T-cell (primary cell): Measurements from ENCODE around the gene CA12. TPM values are rescaled to one million over a fixed set of nuclear protein-coding genes. Genes with fewer than 3 reads are reported as not detected.

Experiments used
- ATAC-seq, 4 experiments: fragments of 200-7000 bp in 3 of 4; fragments of 150-1000 bp in 1 of 4; cut with Tn5 transposase; replicated peaks in 1 of 4; 1 replicate in 3 of 4; 2 replicates in 1 of 4; pipeline ENCODE4 v1.10.0; 2021; ENCODE audit warnings: moderate library complexity in 3 of 4, mild to moderate bottlenecking in 2 of 4, moderate number of reproducible peaks in 1 of 4
- CTCF ChIA-PET, 2 donors: fragments of 300-600 bp; sonication (Branson Sonifier 250); formaldehyde crosslinking; loops; one replicate each; lab custom pipeline; 2022; ENCODE audit warnings: antibody characterized with exemption in 2 of 2; lab: Charles Lee
- POLR2A ChIA-PET, 2 donors: fragments of 300-600 bp; sonication (Branson Sonifier 250); formaldehyde crosslinking; loops; one replicate each; lab custom pipeline; 2022; ENCODE audit warnings: antibody characterized with exemption in 2 of 2; lab: Charles Lee
- DNase-seq, 35 experiments: peaks; one replicate each; pipeline versions ENCODE4 v3.0.0 to v3.0.0-alpha.2; 2013 to 2023
- H3K27ac ChIP-seq: one replicate; pipeline ENCODE4 v1.5.1; 2013; ENCODE audit warnings: low read length
- H3K27me3 ChIP-seq, 2 experiments: replicated peaks in 1 of 2; 1 replicate in 1 of 2; 2 replicates in 1 of 2; pipeline versions ENCODE4 v1.6.1 to v1.7.0; 2013; ENCODE audit warnings: low read length in 1 of 2, mixed read lengths in 1 of 2; ENCODE audit not compliant: control insufficient read depth in 2 of 2, insufficient read depth in 2 of 2; ENCODE audit errors: extremely low read depth in 1 of 2
- H3K36me3 ChIP-seq, 2 donors: 1 replicate in 1 of 2; 2 replicates in 1 of 2; pipeline versions ENCODE4 v1.6.1 to v1.7.0; 2013; ENCODE audit warnings: low read length in 1 of 2; ENCODE audit not compliant: control insufficient read depth in 2 of 2, insufficient read depth in 1 of 2; ENCODE audit errors: extremely low read depth in 1 of 2
- H3K4me1 ChIP-seq, 2 experiments: 1 replicate in 1 of 2; 2 replicates in 1 of 2; pipeline versions ENCODE4 v1.6.1 to v1.7.0; 2013; ENCODE audit warnings: low read length in 2 of 2, mixed read lengths in 1 of 2; ENCODE audit not compliant: insufficient read depth in 2 of 2, control insufficient read depth in 1 of 2; ENCODE audit errors: extremely low read depth in 1 of 2
- H3K4me3 ChIP-seq, 2 donors: 1 replicate in 1 of 2; 2 replicates in 1 of 2; pipeline versions ENCODE4 v1.5.1 to v1.7.0; 2013; ENCODE audit warnings: mild to moderate bottlenecking in 2 of 2, low read length in 1 of 2, moderate library complexity in 1 of 2; ENCODE audit not compliant: control insufficient read depth in 1 of 2; ENCODE audit errors: extremely low read depth in 1 of 2
- H3K9me3 ChIP-seq: 2 replicates; pipeline ENCODE4 v1.7.0; 2013
- H3K27ac Mint-ChIP-seq, 2 donors: one replicate each; pipeline ENCODE4 v1.8.0; 2020 to 2021; ENCODE audit warnings: mild to moderate bottlenecking in 2 of 2, mixed read lengths in 2 of 2
- H3K27me3 Mint-ChIP-seq, 2 donors: one replicate each; pipeline ENCODE4 v1.8.0; 2021 to 2022; ENCODE audit warnings: mixed read lengths in 2 of 2
- H3K36me3 Mint-ChIP-seq: one replicate; pipeline ENCODE4 v1.8.0; 2021; ENCODE audit warnings: mixed read lengths
- H3K4me1 Mint-ChIP-seq, 3 donors: one replicate each; pipeline ENCODE4 v1.8.0; 2020 to 2022; ENCODE audit warnings: mixed read lengths in 3 of 3, mild to moderate bottlenecking in 1 of 3
- H3K4me3 Mint-ChIP-seq, 3 donors: one replicate each; pipeline ENCODE4 v1.8.0; 2020 to 2022; ENCODE audit warnings: mild to moderate bottlenecking in 3 of 3, mixed read lengths in 3 of 3, moderate library complexity in 3 of 3
- H3K9me3 Mint-ChIP-seq, 3 donors: one replicate each; pipeline ENCODE4 v1.8.0; 2020 to 2022; ENCODE audit warnings: mixed read lengths in 3 of 3
- WGBS: methylation state at CpG from one replicate; pipeline ENCODE4 v1.1.5; 2013; ENCODE audit warnings: missing lambda C conversion rate; ENCODE audit not compliant: insufficient coverage; 5-methylcytosine and 5-hydroxymethylcytosine counted together
- total RNA-seq, 35 experiments: library from RNA in 6 of 35; stranded (reverse) in 6 of 35; fragments of 120-200 nt in 1 of 35; gene quantifications; one replicate each; pipeline versions ENCODE4 v1.2.1 to v1.2.4 and lab custom pipeline; 2013 to 2026

CA12 gene
- total RNA-seq, 5 donors from 2014 or later (not counting 1 experiment from before 2014, with no cell fraction given) = 0.12 to 0.51 (median 0.30) TPM; not detected in 2

GRCh38 chr15:63390689-63391088 lies 9.0 kb upstream of the CA12 start:
- Mint-ChIP-seq H3K9me3 (no peaks in the 10 kb centered on the region), H3K4me1 (peaks cover 6 to 22% (median 10%) of the 10 kb centered on the region in 3 donors), H3K27ac (no peak overlapping the region), H3K36me3 (no peaks in the 10 kb centered on the region), H3K27me3 (peaks cover 11 to 19% of the 10 kb centered on the region in 2 donors), H3K4me3 (no peak overlapping the region)
- Histone ChIP-seq H3K4me1 (peaks cover 0 to 6% of the 10 kb centered on the region in 2 experiments), H3K9me3 (no peaks in the 10 kb centered on the region), H3K4me3 (no peak overlapping the region), H3K36me3 (no peaks in the 10 kb centered on the region), H3K27ac (no peak overlapping the region), H3K27me3 (peaks cover 0 to 9% of the 10 kb centered on the region in 2 experiments)
- ChIA-PET POLR2A (no interaction called here), CTCF (interaction anchor here in 1 of 2 donors (0.6 kb wide), 1 partner anchor 46 kb away, joined by 4 read pairs; no protein-coding TSS in a partner anchor)
- 100% methylated on average over 1 of the region's 3 CpGs for WGBS
- no peak for DNase-seq
- no peak for ATAC-seq

GRCh38 chr15:63389902-63390670 lies 8.4 kb upstream of the CA12 start:
- Mint-ChIP-seq H3K27ac (no peak overlapping the region), H3K36me3 (no peaks in the 10 kb centered on the region), H3K27me3 (peaks cover 5 to 13% of the 10 kb centered on the region in 2 donors), H3K9me3 (no peaks in the 10 kb centered on the region), H3K4me3 (no peak overlapping the region), H3K4me1 (peaks cover 6 to 17% (median 9%) of the 10 kb centered on the region in 3 donors)
- POLR2A ChIA-PET = no interaction called here
- CTCF ChIA-PET = no interaction called here
- Histone ChIP-seq H3K27me3 (peaks cover 0 to 9% of the 10 kb centered on the region in 2 experiments), H3K4me1 (peaks cover 0 to 6% of the 10 kb centered on the region in 2 experiments), H3K27ac (no peak overlapping the region), H3K36me3 (no peaks in the 10 kb centered on the region), H3K4me3 (no peak overlapping the region), H3K9me3 (no peaks in the 10 kb centered on the region)
- peak in 12 of 35 experiments; percentile 2 to 30 (median 16) for DNase-seq
- WGBS = 0% methylated on average over 1 of the region's 6 CpGs
- no peak for ATAC-seq

- WGBS = no CpG with 5 or more reads among the region's 5 CpGs
- Mint-ChIP-seq H3K27me3 (peaks cover 20 to 23% of the 10 kb centered on the region in 2 donors), H3K27ac (no peak overlapping the region), H3K4me1 (peaks cover 6 to 17% (median 9%) of the 10 kb centered on the region in 3 donors), H3K36me3 (no peaks in the 10 kb centered on the region), H3K9me3 (no peaks in the 10 kb centered on the region), H3K4me3 (no peak overlapping the region)
- ChIA-PET POLR2A (interaction anchor here in 1 of 2 donors (0.5 kb wide), 1 partner anchor 17 kb away, joined by 3 read pairs; no protein-coding TSS in a partner anchor), CTCF (no interaction called here)
- Histone ChIP-seq H3K27ac (no peak overlapping the region), H3K27me3 (peaks cover 0 to 13% of the 10 kb centered on the region in 2 experiments), H3K36me3 (no peaks in the 10 kb centered on the region), H3K9me3 (no peaks in the 10 kb centered on the region), H3K4me3 (no peak overlapping the region), H3K4me1 (peaks cover 0 to 6% of the 10 kb centered on the region in 2 experiments)
- no peak for ATAC-seq
- no peak for DNase-seq
Observed at GRCh38 chr15:63388511-63388910, 6.9 kb upstream of the CA12 start.

- POLR2A ChIA-PET = interaction anchor here in 1 of 2 donors (0.7 kb wide), 1 partner anchor 115 kb away, joined by 4 read pairs; no protein-coding TSS in a partner anchor
- Mint-ChIP-seq H3K9me3 (no peaks in the 10 kb centered on the region), H3K4me1 (peaks cover 7 to 16% (median 9%) of the 10 kb centered on the region in 3 donors), H3K27ac (no peak overlapping the region), H3K36me3 (no peaks in the 10 kb centered on the region), H3K4me3 (no peak overlapping the region), H3K27me3 (peaks cover 25 to 29% of the 10 kb centered on the region in 2 donors)
- Histone ChIP-seq H3K27ac (no peak overlapping the region), H3K4me1 (peaks cover 0 to 6% of the 10 kb centered on the region in 2 experiments), H3K9me3 (no peaks in the 10 kb centered on the region), H3K36me3 (no peaks in the 10 kb centered on the region), H3K4me3 (no peak overlapping the region), H3K27me3 (peaks cover 0 to 18% of the 10 kb centered on the region in 2 experiments)
- DNase-seq (no peak), ATAC-seq (no peak)
- WGBS = 92% methylated on average over 9 of the region's 11 CpGs
- CTCF ChIA-PET = no interaction called here
Observed at GRCh38 chr15:63387748-63388493, 6.3 kb upstream of the CA12 start.

GRCh38 chr15:63385911-63386531 lies 4.4 kb upstream of the CA12 start:
- Mint-ChIP-seq H3K9me3 (no peaks in the 10 kb centered on the region), H3K4me3 (no peak overlapping the region), H3K36me3 (no peaks in the 10 kb centered on the region), H3K27ac (no peak overlapping the region), H3K4me1 (peaks cover 0 to 12% (median 11%) of the 10 kb centered on the region in 3 donors), H3K27me3 (peaks cover 37 to 47% of the 10 kb centered on the region in 2 donors)
- ChIA-PET CTCF (no interaction called here), POLR2A (no interaction called here)
- Histone ChIP-seq H3K27ac (no peak overlapping the region), H3K4me3 (no peak overlapping the region), H3K27me3 (peaks cover 0 to 31% of the 10 kb centered on the region in 2 experiments), H3K4me1 (peaks cover 0 to 9% of the 10 kb centered on the region in 2 experiments), H3K9me3 (no peaks in the 10 kb centered on the region), H3K36me3 (no peaks in the 10 kb centered on the region)
- WGBS = no CpG with 5 or more reads among the region's 1 CpG
- no peak for ATAC-seq
- no peak for DNase-seq

GRCh38 chr15:63384906-63385305 lies 3.3 kb upstream of the CA12 start:
- WGBS = 67% methylated on average over 1 of the region's 2 CpGs
- H3K4me3 Mint-ChIP-seq = no peak overlapping the region

More at GRCh38 chr15:63384906-63385305, 3.3 kb upstream of the CA12 start:
- Histone ChIP-seq H3K27ac (no peak overlapping the region), H3K9me3 (no peaks in the 10 kb centered on the region), H3K27me3 (peaks cover 0 to 39% of the 10 kb centered on the region in 2 experiments), H3K36me3 (no peaks in the 10 kb centered on the region), H3K4me3 (no peak overlapping the region), H3K4me1 (peaks cover 0 to 9% of the 10 kb centered on the region in 2 experiments)
- H3K36me3 Mint-ChIP-seq = no peaks in the 10 kb centered on the region
- H3K9me3 Mint-ChIP-seq = no peaks in the 10 kb centered on the region
- no peak overlapping the region for H3K27ac Mint-ChIP-seq
- peaks cover 46 to 55% of the 10 kb centered on the region in 2 donors for H3K27me3 Mint-ChIP-seq
- ATAC-seq (no peak), DNase-seq (no peak)
- peaks cover 0 to 15% (median 11%) of the 10 kb centered on the region in 3 donors for H3K4me1 Mint-ChIP-seq
- POLR2A ChIA-PET = no interaction called here
- CTCF ChIA-PET = no interaction called here
